ENCODE data around the gene DOP1A. TPM values are rescaled to one million over a fixed set of nuclear protein-coding genes. Genes with fewer than 3 reads are reported as not detected.

The DOP1A gene
- total RNA-seq, 1 donor from 2014 or later: 23.1 TPM

- Mint-ChIP-seq H3K36me3 (ENCODE audit: unreplicated experiment) (peaks cover 46% of the 10 kb centered on the region), H3K4me3 (ENCODE audit: unreplicated experiment) (no peak overlapping the region), H3K9me3 (ENCODE audit: unreplicated experiment) (no peaks in the 10 kb centered on the region), H3K27ac (ENCODE audit: unreplicated experiment) (no peak overlapping the region), H3K27me3 (ENCODE audit: unreplicated experiment) (no peaks in the 10 kb centered on the region), H3K4me1 (ENCODE audit: unreplicated experiment) (peaks cover 7% of the 10 kb centered on the region)
- DNase-seq (ENCODE audit: extremely low spot score, unreplicated experiment): no peak
- TF ChIP-seq CTCF (IDR thresholded peaks at IDR 0.05): no peak
Observed at GRCh38 chr6:83155794-83156193, 88.3 kb downstream of the DOP1A start.

- no peak for DNase-seq (ENCODE audit: extremely low spot score, unreplicated experiment)
- no peak for TF ChIP-seq CTCF (IDR thresholded peaks at IDR 0.05)
- Mint-ChIP-seq H3K36me3 (ENCODE audit: unreplicated experiment) (peaks cover 41% of the 10 kb centered on the region), H3K27me3 (ENCODE audit: unreplicated experiment) (no peaks in the 10 kb centered on the region), H3K4me1 (ENCODE audit: unreplicated experiment) (no peaks in the 10 kb centered on the region), H3K9me3 (ENCODE audit: unreplicated experiment) (no peaks in the 10 kb centered on the region), H3K27ac (ENCODE audit: unreplicated experiment) (no peak overlapping the region), H3K4me3 (ENCODE audit: unreplicated experiment) (no peak overlapping the region)
Observed at GRCh38 chr6:83160167-83160566, 92.7 kb downstream of the DOP1A start.

- peaks cover 56% of the 10 kb centered on the region for H3K36me3 Mint-ChIP-seq (ENCODE audit: unreplicated experiment)
- H3K27me3 Mint-ChIP-seq (ENCODE audit: unreplicated experiment): no peaks in the 10 kb centered on the region
- no peak overlapping the region for H3K4me3 Mint-ChIP-seq (ENCODE audit: unreplicated experiment)
- no peak for DNase-seq (ENCODE audit: extremely low spot score, unreplicated experiment)
- no peak for TF ChIP-seq CTCF (IDR thresholded peaks at IDR 0.05)
- H3K4me1 Mint-ChIP-seq (ENCODE audit: unreplicated experiment): no peaks in the 10 kb centered on the region
- H3K27ac Mint-ChIP-seq (ENCODE audit: unreplicated experiment): no peak overlapping the region
- H3K9me3 Mint-ChIP-seq (ENCODE audit: unreplicated experiment): no peaks in the 10 kb centered on the region
Observed at GRCh38 chr6:83167726-83168278, 100.3 kb downstream of the DOP1A start.

- TF ChIP-seq CTCF (IDR thresholded peaks at IDR 0.05): no peak
- DNase-seq (ENCODE audit: extremely low spot score, unreplicated experiment): no peak
- no peaks in the 10 kb centered on the region for H3K9me3 Mint-ChIP-seq (ENCODE audit: unreplicated experiment)
- no peaks in the 10 kb centered on the region for H3K4me1 Mint-ChIP-seq (ENCODE audit: unreplicated experiment)
- peaks cover 61% of the 10 kb centered on the region for H3K36me3 Mint-ChIP-seq (ENCODE audit: unreplicated experiment)
- H3K27ac Mint-ChIP-seq (ENCODE audit: unreplicated experiment): no peak overlapping the region
- H3K4me3 Mint-ChIP-seq (ENCODE audit: unreplicated experiment): no peak overlapping the region
- H3K27me3 Mint-ChIP-seq (ENCODE audit: unreplicated experiment): no peaks in the 10 kb centered on the region
Observed at GRCh38 chr6:83168556-83168955, 101.1 kb downstream of the DOP1A start.

GRCh38 chr6:83169106-83169505 is 101.6 kb downstream of the DOP1A start:
- H3K4me3 Mint-ChIP-seq (ENCODE audit: unreplicated experiment): no peak overlapping the region
- no peaks in the 10 kb centered on the region for H3K4me1 Mint-ChIP-seq (ENCODE audit: unreplicated experiment)
- H3K27me3 Mint-ChIP-seq (ENCODE audit: unreplicated experiment): no peaks in the 10 kb centered on the region
- H3K9me3 Mint-ChIP-seq (ENCODE audit: unreplicated experiment): no peaks in the 10 kb centered on the region
- no peak for TF ChIP-seq CTCF (IDR thresholded peaks at IDR 0.05)
- no peak overlapping the region for H3K27ac Mint-ChIP-seq (ENCODE audit: unreplicated experiment)
- no peak for DNase-seq (ENCODE audit: extremely low spot score, unreplicated experiment)
- peaks cover 62% of the 10 kb centered on the region for H3K36me3 Mint-ChIP-seq (ENCODE audit: unreplicated experiment)
